ENCODE measurements around the gene SLCO4A1.

GRCh38 chr20:62625921-62626547 is 16.3 kb upstream of the SLCO4A1 start:
- TF ChIP-seq CTCF (IDR thresholded peaks at IDR 0.05) (no peak), POLR2A (IDR thresholded peaks at IDR 0.05) (no peak)
